Activated CD4-positive, alpha-beta memory T cell treated with anti-CD3 and anti-CD28 coated beads for 36 hours (primary cell): ENCODE results near the gene PLK5. TPM values are rescaled to one million over a fixed set of nuclear protein-coding genes. Genes with fewer than 3 reads are reported as not detected.
"Not testable (repeated sequence)": the region's sequence is repeated elsewhere in the genome, so short reads cannot be mapped to it uniquely, and the experiment has no call there.

Experiments
- CTCF ChIA-PET: fragments of 350-600 bp; sonication (Branson Sonifier 250); formaldehyde crosslinking; loops from one replicate; lab custom pipeline; 2021; ENCODE audit warnings: antibody characterized with exemption, inconsistent platforms; lab: Charles Lee
- POLR2A ChIA-PET: fragments of 350-600 bp; sonication (Branson Sonifier 250); formaldehyde crosslinking; loops from one replicate; lab custom pipeline; 2021; ENCODE audit warnings: antibody characterized with exemption; lab: Charles Lee
- DNase-seq: peaks from one replicate; pipeline ENCODE4 v3.0.0-alpha.2; 2020
- H3K27ac Mint-ChIP-seq: one replicate; pipeline ENCODE4 v1.8.0; 2021; ENCODE audit warnings: mixed read lengths
- H3K27me3 Mint-ChIP-seq: one replicate; pipeline ENCODE4 v1.8.0; 2021; ENCODE audit warnings: mixed read lengths
- H3K36me3 Mint-ChIP-seq: one replicate; pipeline ENCODE4 v1.8.0; 2021; ENCODE audit warnings: mixed read lengths
- H3K4me1 Mint-ChIP-seq: one replicate; pipeline ENCODE4 v1.8.0; 2021; ENCODE audit warnings: low read depth, mixed read lengths
- H3K4me3 Mint-ChIP-seq: one replicate; pipeline ENCODE4 v1.8.0; 2021; ENCODE audit warnings: mild to moderate bottlenecking, mixed read lengths
- H3K9me3 Mint-ChIP-seq: one replicate; pipeline ENCODE4 v1.8.0; 2021; ENCODE audit warnings: mixed read lengths
- intact Hi-C: fragments of 100-400 bp; cut with micrococcal nuclease; formaldehyde crosslinking; loops from one replicate; pipeline ENCODE4 v1.15.1; 2023
- total RNA-seq, 2 experiments: library from RNA; stranded (reverse); gene quantifications; one replicate each; pipeline ENCODE4 v1.2.3, GENCODE V29; 2021

Gene PLK5
- total RNA-seq, 2 experiments from 2014 or later: not detected

- no peak overlapping the region for H3K27ac Mint-ChIP-seq
- POLR2A ChIA-PET: interaction anchor here (0.6 kb wide), 1 partner anchor 27 kb away, joined by 3 read pairs; no protein-coding TSS in a partner anchor
- peak; percentile 81 for DNase-seq
- H3K36me3 Mint-ChIP-seq: no peaks in the 10 kb centered on the region
- CTCF ChIA-PET: interaction anchor here (0.5 kb wide), 1 partner anchor 64 kb away, joined by 4 read pairs; the partner anchor contains the start of gene APC2
- H3K4me3 Mint-ChIP-seq: peak overlapping the region; percentile 39
- H3K4me1 Mint-ChIP-seq: peaks cover 4% of the 10 kb centered on the region
- peaks cover 3% of the 10 kb centered on the region for H3K27me3 Mint-ChIP-seq
- intact Hi-C loops: loop anchor here (5.0 kb wide), 3 partner anchors 36 to 236 kb away; partner anchors contain the start of genes C19orf25 and FAM174C
- no peaks in the 10 kb centered on the region for H3K9me3 Mint-ChIP-seq
Observed at GRCh38 chr19:1513499-1514294, 10.2 kb upstream of the PLK5 start.

DNA sequence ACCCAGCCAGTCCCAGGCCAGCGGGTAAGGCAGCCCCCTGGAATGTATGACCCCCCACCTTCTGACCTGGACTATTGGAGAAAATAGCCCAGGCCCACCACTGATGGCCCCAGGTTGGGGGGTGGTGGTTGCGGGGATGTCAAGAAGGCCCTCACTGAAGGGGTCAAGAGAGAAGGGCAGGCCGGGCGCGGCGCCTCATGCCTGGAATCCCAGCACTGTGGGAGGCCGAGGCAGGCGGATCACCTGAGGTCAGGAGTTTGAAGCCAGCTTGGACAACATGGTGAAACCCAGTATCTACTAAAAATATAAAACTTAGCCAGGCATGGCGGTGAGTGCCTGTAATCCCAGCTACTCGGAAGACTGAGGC, 9.6 kb upstream of the PLK5 start:
- CTCF ChIA-PET: interaction anchor here (0.5 to 0.9 kb wide), 3 partner anchors 64 to 270 kb away, joined by 3 to 4 read pairs (median 3); partner anchors contain the start of gene APC2
- H3K4me1 Mint-ChIP-seq: peaks cover 3% of the 10 kb centered on the region
- peak overlapping the region; percentile 39 for H3K4me3 Mint-ChIP-seq
- H3K36me3 Mint-ChIP-seq: no peaks in the 10 kb centered on the region
- DNase-seq: no peak
- no peak overlapping the region for H3K27ac Mint-ChIP-seq
- peaks cover 3% of the 10 kb centered on the region for H3K27me3 Mint-ChIP-seq
- no peaks in the 10 kb centered on the region for H3K9me3 Mint-ChIP-seq
- intact Hi-C loops: loop anchor here (5.0 kb wide), 3 partner anchors 37 to 237 kb away; partner anchors contain the start of genes C19orf25 and FAM174C
- POLR2A ChIA-PET: no interaction called here

GRCh38 chr19:1514986-1515721, 8.7 kb upstream of the PLK5 start:
- DNase-seq: no peak
- H3K27ac Mint-ChIP-seq: no peak overlapping the region
- H3K36me3 Mint-ChIP-seq: no peaks in the 10 kb centered on the region
- H3K9me3 Mint-ChIP-seq: no peaks in the 10 kb centered on the region
- ChIA-PET POLR2A (no interaction called here), CTCF (interaction anchor here (0.9 kb wide), 2 partner anchors 71 to 271 kb away, joined by 3 read pairs; no protein-coding TSS in a partner anchor)
- H3K4me1 Mint-ChIP-seq: peaks cover 3% of the 10 kb centered on the region
- H3K4me3 Mint-ChIP-seq: no peak overlapping the region
- H3K27me3 Mint-ChIP-seq: peaks cover 3% of the 10 kb centered on the region
- intact Hi-C loops: loop anchor here (5.0 kb wide), 3 partner anchors 38 to 238 kb away; partner anchors contain the start of genes C19orf25 and FAM174C

DNA sequence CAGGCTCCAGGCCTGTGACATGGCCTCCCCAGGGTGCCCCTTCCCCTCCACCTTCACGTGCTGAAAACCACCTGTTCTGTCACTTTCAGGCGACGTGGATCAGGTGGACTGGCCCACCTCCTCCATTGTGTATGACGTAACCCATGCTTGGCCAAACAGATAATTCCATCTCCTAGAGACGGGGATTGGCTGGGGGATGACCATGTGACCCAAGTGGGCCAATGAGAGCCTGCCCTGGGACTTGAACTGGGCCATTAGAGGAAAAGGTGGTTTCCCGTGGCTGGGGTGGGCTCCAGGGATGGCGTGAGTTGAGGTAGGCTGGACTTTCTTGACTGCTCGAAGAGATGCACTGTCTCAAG, 7.5 kb upstream of the PLK5 start:
- Mint-ChIP-seq H3K9me3 (no peaks in the 10 kb centered on the region), H3K4me1 (peaks cover 3% of the 10 kb centered on the region), H3K4me3 (no peak overlapping the region), H3K36me3 (no peaks in the 10 kb centered on the region), H3K27ac (no peak overlapping the region), H3K27me3 (peaks cover 3% of the 10 kb centered on the region)
- ChIA-PET POLR2A (no interaction called here), CTCF (no interaction called here)
- no peak for DNase-seq
- intact Hi-C loops: no loop called here

DNA sequence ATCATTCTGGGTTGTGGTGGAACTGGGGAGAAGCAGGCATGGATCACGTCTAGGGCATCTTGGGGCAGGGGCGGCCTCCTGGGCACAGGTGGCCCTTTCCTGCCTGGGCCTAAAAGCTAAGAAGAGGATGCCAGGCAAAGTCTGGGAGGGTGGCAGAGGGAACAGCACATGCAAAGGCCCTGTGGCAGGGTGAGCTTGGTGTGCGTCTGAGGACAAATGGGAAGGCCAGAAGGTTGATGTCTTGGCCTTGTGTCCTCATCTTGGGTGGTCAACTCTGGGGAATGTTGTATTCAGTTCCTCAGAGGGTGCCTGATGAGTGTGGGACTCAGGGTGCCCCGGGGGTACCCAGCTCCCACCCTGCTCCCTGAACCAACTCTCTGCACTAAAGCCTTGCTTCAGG, 5.4 kb upstream of the PLK5 start:
- H3K36me3 Mint-ChIP-seq: no peaks in the 10 kb centered on the region
- H3K27me3 Mint-ChIP-seq: peaks cover 10% of the 10 kb centered on the region
- intact Hi-C loops: no loop called here
- ChIA-PET CTCF (no interaction called here), POLR2A (no interaction called here)
- no peaks in the 10 kb centered on the region for H3K9me3 Mint-ChIP-seq
- DNase-seq: no peak
- H3K4me1 Mint-ChIP-seq: no peaks in the 10 kb centered on the region
- H3K4me3 Mint-ChIP-seq: no peak overlapping the region
- H3K27ac Mint-ChIP-seq: no peak overlapping the region

GRCh38 chr19:1519802-1520201, 4.1 kb upstream of the PLK5 start:
- CTCF ChIA-PET, H3K36me3 Mint-ChIP-seq, DNase-seq, H3K27ac Mint-ChIP-seq, POLR2A ChIA-PET, H3K9me3 Mint-ChIP-seq, H3K4me3 Mint-ChIP-seq, H3K4me1 Mint-ChIP-seq, intact Hi-C loops: not testable (repeated sequence)
- H3K27me3 Mint-ChIP-seq: peaks cover 15% of the 10 kb centered on the region

- Mint-ChIP-seq H3K4me1 (peaks cover 7% of the 10 kb centered on the region), H3K9me3 (no peaks in the 10 kb centered on the region), H3K27me3 (peaks cover 19% of the 10 kb centered on the region), H3K27ac (no peak overlapping the region), H3K4me3 (no peak overlapping the region), H3K36me3 (no peaks in the 10 kb centered on the region)
- DNase-seq: no peak
- intact Hi-C loops: no loop called here
- ChIA-PET CTCF (no interaction called here), POLR2A (no interaction called here)
Observed at GRCh38 chr19:1520203-1520780, 3.6 kb upstream of the PLK5 start.

DNA sequence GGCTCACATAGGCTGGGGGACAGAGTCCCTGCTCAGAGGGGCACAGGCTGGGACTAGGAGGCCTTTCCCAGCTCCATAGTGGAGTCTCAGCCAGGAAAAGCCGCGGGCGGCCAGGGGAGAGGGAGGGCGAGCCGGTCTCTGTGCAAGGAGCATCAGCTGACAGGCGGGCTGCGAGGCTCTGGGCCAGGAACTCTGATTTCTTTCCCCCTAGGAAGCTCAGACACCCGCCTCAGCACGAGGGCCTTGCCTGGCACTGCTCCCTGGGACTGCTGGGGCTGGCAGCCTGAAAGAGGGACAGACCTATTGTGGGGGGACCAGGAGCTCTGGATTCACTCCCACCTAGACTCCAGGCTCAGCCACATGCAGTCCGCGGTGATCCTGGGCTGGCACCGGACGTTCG, 2.2 kb upstream of the PLK5 start:
- H3K36me3 Mint-ChIP-seq: no peaks in the 10 kb centered on the region
- peaks cover 7% of the 10 kb centered on the region for H3K4me1 Mint-ChIP-seq
- no peaks in the 10 kb centered on the region for H3K9me3 Mint-ChIP-seq
- H3K4me3 Mint-ChIP-seq: no peak overlapping the region
- peaks cover 29% of the 10 kb centered on the region for H3K27me3 Mint-ChIP-seq
- intact Hi-C loops: no loop called here
- POLR2A ChIA-PET: no interaction called here
- no peak overlapping the region for H3K27ac Mint-ChIP-seq
- DNase-seq: no peak
- CTCF ChIA-PET: interaction anchor here (1.4 kb wide), 1 partner anchor 24 kb away, joined by 4 read pairs; no protein-coding TSS in a partner anchor

- Mint-ChIP-seq H3K4me1 (peaks cover 7% of the 10 kb centered on the region), H3K9me3 (no peaks in the 10 kb centered on the region), H3K27ac (no peak overlapping the region), H3K27me3 (peaks cover 30% of the 10 kb centered on the region), H3K36me3 (no peaks in the 10 kb centered on the region), H3K4me3 (no peak overlapping the region)
- no peak for DNase-seq
- CTCF ChIA-PET: interaction anchor here (0.6 to 1.4 kb wide), 2 partner anchors 24 to 161 kb away, joined by 3 to 4 read pairs; no protein-coding TSS in a partner anchor
- intact Hi-C loops: no loop called here
- POLR2A ChIA-PET: no interaction called here
Observed at GRCh38 chr19:1522061-1522460, 1.8 kb upstream of the PLK5 start.

GRCh38 chr19:1522838-1523237, 1.0 kb upstream of the PLK5 start:
- Mint-ChIP-seq H3K27me3 (peaks cover 37% of the 10 kb centered on the region), H3K36me3 (no peaks in the 10 kb centered on the region), H3K4me1 (peaks cover 7% of the 10 kb centered on the region), H3K27ac (no peak overlapping the region), H3K9me3 (no peaks in the 10 kb centered on the region), H3K4me3 (no peak overlapping the region)
- POLR2A ChIA-PET: no interaction called here
- CTCF ChIA-PET: interaction anchor here (0.6 kb wide), 1 partner anchor 160 kb away, joined by 3 read pairs; no protein-coding TSS in a partner anchor
- intact Hi-C loops: no loop called here
- no peak for DNase-seq

DNA sequence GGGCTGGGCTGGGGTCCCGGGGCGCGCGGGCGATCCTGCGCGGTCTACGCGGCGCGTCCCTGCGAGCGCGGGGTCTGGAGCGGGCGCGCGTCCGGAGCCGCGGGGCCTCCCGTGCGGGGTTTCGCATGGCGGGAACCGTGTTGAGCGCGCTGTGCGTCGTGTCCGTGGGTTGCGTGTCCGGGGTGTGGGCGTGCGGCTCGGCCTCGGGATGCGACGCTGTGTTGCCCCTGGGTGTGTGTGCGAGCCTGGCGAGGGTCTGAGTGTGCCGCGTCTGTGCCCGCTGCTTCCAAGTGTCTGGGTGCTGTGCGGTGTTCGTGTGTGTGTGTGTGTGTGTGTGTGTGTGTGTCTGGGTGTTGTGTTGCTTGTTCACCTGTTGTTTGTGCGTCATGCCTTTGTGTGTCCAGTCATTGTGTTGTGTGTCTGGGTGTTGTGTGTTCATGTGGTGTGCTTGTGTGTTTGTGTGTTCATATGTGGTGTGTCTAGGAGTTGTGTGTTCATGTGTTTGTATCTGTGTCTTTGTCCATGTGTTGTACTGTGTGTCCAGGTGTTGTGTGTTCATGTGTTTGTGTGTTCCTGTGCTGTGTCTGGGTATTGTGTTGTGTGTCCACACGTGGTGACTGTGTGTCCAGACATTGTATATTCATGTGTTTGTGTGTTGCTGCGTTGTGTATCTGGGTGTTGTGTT, 552 bp downstream of the PLK5 start:
- no peak overlapping the region for H3K27ac Mint-ChIP-seq
- CTCF ChIA-PET: no interaction called here
- peaks cover 37% of the 10 kb centered on the region for H3K27me3 Mint-ChIP-seq
- no peak overlapping the region for H3K4me3 Mint-ChIP-seq
- DNase-seq: no peak
- no peaks in the 10 kb centered on the region for H3K36me3 Mint-ChIP-seq
- H3K4me1 Mint-ChIP-seq: peaks cover 7% of the 10 kb centered on the region
- H3K9me3 Mint-ChIP-seq: no peaks in the 10 kb centered on the region
- POLR2A ChIA-PET: no interaction called here
- intact Hi-C loops: no loop called here
